ENCODE data around the gene SRD5A1.

DNA sequence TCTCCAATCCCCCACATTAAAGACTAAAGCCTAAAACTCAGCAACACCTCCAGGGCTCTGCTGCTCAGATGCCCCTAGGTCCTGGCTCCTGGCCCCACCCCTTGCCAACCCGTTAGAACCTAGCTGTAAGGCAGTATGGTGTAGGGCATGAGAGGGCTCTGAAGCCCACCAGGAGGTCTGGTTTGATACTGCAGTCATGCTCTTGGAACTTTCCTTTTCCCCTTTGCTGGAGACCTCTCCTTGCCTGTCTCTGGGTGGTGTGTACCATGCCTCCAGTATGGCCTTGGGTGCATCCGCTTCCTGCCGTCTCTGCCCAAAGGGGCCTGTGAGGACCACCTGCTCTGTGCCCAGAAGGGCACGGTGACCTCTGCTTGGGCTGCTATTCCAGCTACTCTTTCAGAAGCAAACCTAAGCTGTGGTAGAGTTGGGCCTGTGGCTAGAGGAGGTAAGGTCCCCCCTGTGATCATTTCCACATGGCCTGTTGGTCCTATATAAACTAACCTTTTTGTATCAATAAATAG lies 83.4 kb downstream of the SRD5A1 start:
- TF ChIP-seq, protein P1, sequence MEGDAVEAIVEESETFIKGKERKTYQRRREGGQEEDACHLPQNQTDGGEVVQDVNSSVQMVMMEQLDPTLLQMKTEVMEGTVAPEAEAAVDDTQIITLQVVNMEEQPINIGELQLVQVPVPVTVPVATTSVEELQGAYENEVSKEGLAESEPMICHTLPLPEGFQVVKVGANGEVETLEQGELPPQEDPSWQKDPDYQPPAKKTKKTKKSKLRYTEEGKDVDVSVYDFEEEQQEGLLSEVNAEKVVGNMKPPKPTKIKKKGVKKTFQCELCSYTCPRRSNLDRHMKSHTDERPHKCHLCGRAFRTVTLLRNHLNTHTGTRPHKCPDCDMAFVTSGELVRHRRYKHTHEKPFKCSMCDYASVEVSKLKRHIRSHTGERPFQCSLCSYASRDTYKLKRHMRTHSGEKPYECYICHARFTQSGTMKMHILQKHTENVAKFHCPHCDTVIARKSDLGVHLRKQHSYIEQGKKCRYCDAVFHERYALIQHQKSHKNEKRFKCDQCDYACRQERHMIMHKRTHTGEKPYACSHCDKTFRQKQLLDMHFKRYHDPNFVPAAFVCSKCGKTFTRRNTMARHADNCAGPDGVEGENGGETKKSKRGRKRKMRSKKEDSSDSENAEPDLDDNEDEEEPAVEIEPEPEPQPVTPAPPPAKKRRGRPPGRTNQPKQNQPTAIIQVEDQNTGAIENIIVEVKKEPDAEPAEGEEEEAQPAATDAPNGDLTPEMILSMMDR (IDR thresholded peaks at IDR 0.05) = no peak
- TF ChIP-seq EP300 (IDR thresholded peaks at IDR 0.05) (no peak), POLR2A (IDR thresholded peaks at IDR 0.05) (no peak)

Measured in gastroesophageal sphincter (tissue), 3 donors.